Tibial nerve (tissue), 4 donors: Measurements from ENCODE around the gene ANO6. TPM values are rescaled to one million over a fixed set of nuclear protein-coding genes. Genes with fewer than 3 reads are reported as not detected.

Source experiments
- DNase-seq, 2 donors: peaks; one replicate each; pipeline ENCODE4 v3.0.0-alpha.2; 2019; ENCODE audit warnings: low spot score in 2 of 2
- H3K27ac ChIP-seq, 4 donors: fragments of 200-600 bp; sonication (generic) in 3 of 4; one replicate each; pipeline ENCODE4 v1.5.1; 2017 to 2019; ENCODE audit warnings: mild to moderate bottlenecking in 1 of 4
- H3K27me3 ChIP-seq, 2 donors: fragments of 200-600 bp; sonication (generic) in 1 of 2; one replicate each; pipeline versions ENCODE4 v1.5.1 to v1.6.0; 2017 to 2019
- H3K36me3 ChIP-seq, 3 donors: fragments of 200-600 bp; sonication (generic); one replicate each; pipeline ENCODE4 v1.5.1; 2018 to 2019
- H3K4me1 ChIP-seq, 4 donors: fragments of 200-600 bp; sonication (generic) in 3 of 4; one replicate each; pipeline ENCODE4 v1.5.1; 2017 to 2019
- H3K4me3 ChIP-seq, 4 donors: fragments of 200-600 bp; sonication (generic) in 3 of 4; one replicate each; pipeline ENCODE4 v1.5.1; 2017 to 2019; ENCODE audit warnings: mild to moderate bottlenecking in 1 of 4, moderate library complexity in 1 of 4
- H3K9me3 ChIP-seq, 4 donors: fragments of 200-600 bp; sonication (generic) in 3 of 4; one replicate each; pipeline ENCODE4 v1.5.1; 2017 to 2019
- CTCF ChIP-seq, 5 experiments: fragments of 200-600 bp in 3 of 5; fragments of 450-650 bp in 2 of 5; sonication (generic) in 3 of 5; IDR thresholded peaks; one replicate each; pipeline ENCODE4 v1.5.1; 2016 to 2019; ENCODE audit warnings: antibody characterized with exemption in 5 of 5, mild to moderate bottlenecking in 3 of 5, moderate library complexity in 2 of 5
- EP300 ChIP-seq, 2 donors: sonication (generic); formaldehyde crosslinking; IDR thresholded peaks; one replicate each; pipeline ENCODE4 v1.6.1; 2017; ENCODE audit warnings: antibody characterized with exemption in 2 of 2, mild to moderate bottlenecking in 1 of 2
- POLR2A ChIP-seq, 2 donors: fragments of 450-650 bp; IDR thresholded peaks; one replicate each; pipeline ENCODE4 v1.6.1; 2017; ENCODE audit warnings: antibody characterized with exemption in 2 of 2, mild to moderate bottlenecking in 2 of 2, moderate library complexity in 2 of 2
- WGBS, 2 donors: methylation state at CpG; one replicate each; pipeline ENCODE4 v1.1.5; 2018; 5-methylcytosine and 5-hydroxymethylcytosine counted together
- total RNA-seq, 4 donors: library from RNA; depleted of rRNA; stranded (reverse); fragments of >200 nt; gene quantifications; one replicate each; pipeline ENCODE4 v1.1.0, GENCODE V29; 2016

Gene ANO6
- total RNA-seq, 4 donors from 2014 or later: 44.1 to 52.2 (median 45.3) TPM

- WGBS, 2 donors: 84 to 90% methylated on average over 1 of the region's 1 CpG
- no peak for DNase-seq
- H3K4me3 ChIP-seq: no peak overlapping the region
- H3K27ac ChIP-seq: no peak overlapping the region
- H3K9me3 ChIP-seq: no peaks in the 10 kb centered on the region
- H3K36me3 ChIP-seq: no peaks in the 10 kb centered on the region
- peaks cover 0 to 7% (median 0%) of the 10 kb centered on the region in 4 donors for H3K4me1 ChIP-seq
- TF ChIP-seq EP300 (IDR thresholded peaks at IDR 0.05): no peak
- no peaks in the 10 kb centered on the region for H3K27me3 ChIP-seq
These were observed 3.8 kb upstream of the ANO6 start for GRCh38 chr12:45212064-45212463.

- no peaks in the 10 kb centered on the region for H3K9me3 ChIP-seq
- no peak overlapping the region for H3K27ac ChIP-seq
- no peak overlapping the region for H3K4me3 ChIP-seq
- DNase-seq: no peak
- H3K4me1 ChIP-seq: peaks cover 0 to 17% (median 2%) of the 10 kb centered on the region in 4 donors
- no peaks in the 10 kb centered on the region for H3K27me3 ChIP-seq
- H3K36me3 ChIP-seq: no peaks in the 10 kb centered on the region
- no peak for TF ChIP-seq EP300 (IDR thresholded peaks at IDR 0.05)
- TF ChIP-seq CTCF (IDR thresholded peaks at IDR 0.05): no peak
- TF ChIP-seq POLR2A (IDR thresholded peaks at IDR 0.05): no peak
- 96 to 97% methylated on average over 1 of the region's 1 CpG for WGBS, 2 donors
These were observed 2.8 kb upstream of the ANO6 start for GRCh38 chr12:45213107-45213506.

- no peaks in the 10 kb centered on the region for H3K27me3 ChIP-seq
- no peaks in the 10 kb centered on the region for H3K9me3 ChIP-seq
- H3K27ac ChIP-seq: no peak overlapping the region
- no peak for DNase-seq
- TF ChIP-seq EP300 (IDR thresholded peaks at IDR 0.05) (no peak), CTCF (IDR thresholded peaks at IDR 0.05) (no peak), POLR2A (IDR thresholded peaks at IDR 0.05) (no peak)
- H3K4me1 ChIP-seq: peaks cover 0 to 27% (median 6%) of the 10 kb centered on the region in 4 donors
- no peaks in the 10 kb centered on the region for H3K36me3 ChIP-seq
- no peak overlapping the region for H3K4me3 ChIP-seq
These were observed 1.8 kb upstream of the ANO6 start for GRCh38 chr12:45214071-45214470.

GRCh38 chr12:45214749-45215418, 1.0 kb upstream of the ANO6 start:
- peaks cover 0 to 30% (median 11%) of the 10 kb centered on the region in 4 donors for H3K4me1 ChIP-seq
- 21 to 23% methylated on average over 11 of the region's 11 CpGs for WGBS, 2 donors
- no peaks in the 10 kb centered on the region for H3K36me3 ChIP-seq
- TF ChIP-seq CTCF (IDR thresholded peaks at IDR 0.05) (no peak), EP300 (IDR thresholded peaks at IDR 0.05) (no peak), POLR2A (IDR thresholded peaks at IDR 0.05) (no peak)
- no peaks in the 10 kb centered on the region for H3K9me3 ChIP-seq
- H3K4me3 ChIP-seq: peak overlapping the region; percentile 49 to 94 (median 74)
- no peak for DNase-seq
- no peaks in the 10 kb centered on the region for H3K27me3 ChIP-seq
- peak overlapping the region; percentile 89 to 94 (median 94) for H3K27ac ChIP-seq

DNA sequence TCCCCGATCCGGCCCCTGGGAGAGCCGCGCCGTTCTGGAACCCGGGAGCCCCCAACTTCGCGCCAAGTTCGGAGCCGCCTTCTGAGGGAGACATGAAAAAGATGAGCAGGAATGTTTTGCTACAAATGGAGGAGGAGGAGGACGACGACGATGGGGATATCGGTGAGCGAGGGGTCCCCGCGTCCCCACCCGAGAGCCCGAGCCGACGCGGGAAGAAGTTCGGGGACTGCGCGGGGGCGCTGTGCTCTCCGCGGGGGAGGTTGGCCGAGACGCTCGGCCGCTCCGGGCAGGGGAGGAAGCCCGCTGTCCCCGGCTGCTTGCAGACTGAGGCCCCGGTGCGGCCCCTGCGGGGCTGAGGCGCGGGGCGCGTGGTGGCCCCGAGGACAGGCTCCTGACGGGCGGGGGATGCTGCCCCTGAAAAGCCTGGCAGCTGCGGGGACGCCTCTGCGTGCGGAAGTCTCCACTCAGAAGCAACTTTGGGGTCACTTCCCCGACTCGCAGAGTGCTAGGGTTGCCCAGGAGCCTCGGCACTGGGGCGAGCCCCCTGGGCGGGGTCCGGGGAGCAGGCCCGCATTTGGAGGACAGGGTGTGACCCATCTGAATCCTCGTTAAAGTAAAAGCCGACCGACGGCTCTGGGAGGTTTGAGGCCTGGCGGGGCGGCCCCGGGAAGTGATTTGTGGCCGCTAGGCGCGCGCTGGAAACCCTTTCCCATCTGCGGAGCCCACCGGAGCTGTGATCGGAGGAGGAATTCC, 511 bp downstream of the ANO6 start:
- Histone ChIP-seq H3K36me3 (no peaks in the 10 kb centered on the region), H3K9me3 (no peaks in the 10 kb centered on the region), H3K4me3 (peak overlapping the region; percentile 49 to 94 (median 74)), H3K4me1 (peaks cover 0 to 40% (median 11%) of the 10 kb centered on the region in 4 donors), H3K27me3 (no peaks in the 10 kb centered on the region), H3K27ac (peak overlapping the region; percentile 89 to 94 (median 94))
- TF ChIP-seq POLR2A (IDR thresholded peaks at IDR 0.05) (no peak), CTCF (IDR thresholded peaks at IDR 0.05) (peak in 3 of 5 experiments; percentile 20 to 49 (median 42))
- 0 to 1% methylated on average over 41 to 62 of the region's 70 CpGs for WGBS, 2 donors
- DNase-seq: peak in 1 of 2 donors; percentile 32
